GM10847 (cell line): ENCODE data around the gene CNTNAP5.

Source experiments
- POLR2A ChIP-seq: IDR thresholded peaks from 2 replicates; pipeline ENCODE4 v1.6.1; 2011; ENCODE audit not compliant: insufficient read length; ENCODE audit errors: extremely low read depth

The CNTNAP5 gene

DNA sequence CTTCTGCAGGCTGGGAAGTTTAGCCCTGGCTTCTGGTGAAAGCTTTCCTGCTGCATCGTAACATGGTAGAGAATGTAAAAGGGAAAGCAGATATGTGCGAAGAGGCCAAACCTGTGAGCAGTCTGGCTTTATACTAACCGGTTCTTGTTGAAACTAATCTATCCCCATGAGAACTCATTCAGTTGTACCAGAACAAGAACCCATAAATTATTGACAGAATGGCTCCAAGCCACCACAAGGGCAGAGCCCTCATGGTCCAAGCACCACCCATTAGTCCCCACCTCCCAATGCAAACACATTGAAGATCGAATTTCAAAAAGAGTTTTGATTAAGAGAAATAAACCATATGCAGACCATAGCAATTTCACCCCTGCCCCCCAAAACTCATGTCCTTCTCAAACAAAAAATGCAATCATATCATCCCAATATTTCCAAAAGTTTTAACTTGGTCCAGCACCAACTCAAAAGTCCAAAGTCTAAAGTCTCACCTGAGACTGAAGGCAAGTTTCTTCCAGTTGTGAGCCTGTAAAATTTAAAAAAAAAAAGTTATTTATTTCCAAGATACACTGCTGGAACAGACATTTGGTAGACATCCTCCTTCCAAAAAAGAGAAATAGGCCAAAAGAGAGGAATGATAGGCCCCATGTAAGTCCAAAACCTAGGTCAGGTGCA is 318.9 kb downstream of the CNTNAP5 start:
- TF ChIP-seq POLR2A = no peak

DNA sequence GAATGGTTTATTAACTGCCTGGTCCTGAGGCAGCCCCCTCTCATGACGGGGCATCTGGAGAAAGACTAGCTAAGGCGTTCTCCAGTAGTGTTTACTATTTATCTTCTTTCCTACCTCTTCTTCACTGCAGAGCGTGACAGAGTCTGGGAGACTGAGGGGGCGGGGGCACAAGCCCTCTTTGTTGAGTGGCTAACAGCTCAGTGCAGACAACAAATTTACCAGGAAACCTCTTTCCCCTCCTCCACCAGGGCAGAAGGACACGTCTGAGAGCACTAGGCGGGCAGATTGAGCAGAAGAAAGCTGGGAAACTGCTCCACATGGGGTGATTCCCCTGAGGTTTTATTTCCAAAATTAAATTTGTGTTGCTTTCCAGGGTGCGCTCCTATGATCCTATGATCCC is 322.1 kb downstream of the CNTNAP5 start:
- TF ChIP-seq POLR2A = no peak

DNA sequence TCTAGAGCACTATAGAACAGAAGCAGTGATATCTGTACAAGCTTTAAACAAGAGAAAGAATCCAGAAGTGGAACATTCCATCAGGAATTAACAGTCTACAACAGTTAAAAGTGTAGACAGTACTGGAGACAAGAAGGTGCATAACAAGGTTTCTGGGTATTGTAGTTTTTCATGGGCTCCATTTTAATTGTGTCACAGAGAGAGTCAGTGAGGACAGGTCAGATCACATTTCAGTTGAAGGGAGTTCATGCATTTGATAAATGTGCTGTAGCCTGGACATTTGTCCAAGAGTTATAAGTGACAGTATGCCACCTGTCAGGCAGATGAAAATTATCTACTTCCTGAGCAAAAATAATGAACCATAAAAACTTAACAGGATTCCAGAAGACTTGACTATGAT is 328.6 kb downstream of the CNTNAP5 start:
- no peak for TF ChIP-seq POLR2A

- no peak for TF ChIP-seq POLR2A
Observed at GRCh38 chr2:124354466-124354865, 329.4 kb downstream of the CNTNAP5 start.

DNA sequence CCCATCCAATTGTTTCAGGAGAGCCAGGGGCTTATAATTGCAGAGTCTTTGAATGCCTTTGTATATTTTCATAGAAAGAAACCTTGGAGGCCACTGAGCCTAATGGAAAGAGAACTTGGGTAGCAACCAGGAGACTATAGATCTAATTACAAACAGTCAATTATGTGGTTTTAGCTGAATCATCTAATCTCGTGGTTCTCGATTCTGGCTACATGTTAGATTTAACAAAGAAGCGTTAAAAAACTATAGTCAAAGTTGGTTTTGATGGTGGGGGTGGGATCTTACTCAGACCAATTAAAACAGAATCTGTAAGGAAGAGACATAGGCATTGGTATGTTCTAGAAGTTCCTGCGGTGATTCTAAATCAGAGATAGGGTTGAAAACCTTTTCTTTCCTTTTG is 344.1 kb downstream of the CNTNAP5 start:
- TF ChIP-seq POLR2A = no peak

GRCh38 chr2:124380221-124380749 is 355.2 kb downstream of the CNTNAP5 start:
- no peak for TF ChIP-seq POLR2A

DNA sequence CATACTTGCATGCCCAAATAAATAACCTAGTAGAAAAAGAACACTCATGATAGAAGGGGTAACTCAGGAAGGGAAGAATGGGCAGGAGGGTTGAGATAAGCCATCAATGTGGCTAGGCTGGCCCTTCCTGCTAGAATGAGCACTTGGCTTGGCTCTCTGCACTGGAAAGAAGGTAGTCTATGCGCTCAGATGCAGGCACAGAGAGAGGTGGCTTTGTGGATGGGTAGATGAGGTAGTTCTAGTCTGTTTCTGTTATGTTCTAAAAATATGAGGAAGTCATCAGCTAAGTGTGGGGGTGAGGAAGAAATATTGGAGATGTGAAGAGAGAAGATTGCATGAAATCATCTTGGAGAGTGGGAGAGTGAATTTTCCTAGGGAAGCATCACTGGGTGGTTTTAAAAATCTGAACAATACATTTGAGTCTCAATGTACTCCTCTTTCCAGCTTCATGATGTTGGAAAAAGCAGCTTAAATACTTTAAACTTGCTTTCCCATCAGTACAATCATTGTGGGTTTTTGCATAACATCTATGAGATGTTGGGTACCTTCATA is 357.1 kb downstream of the CNTNAP5 start:
- TF ChIP-seq POLR2A = no peak

DNA sequence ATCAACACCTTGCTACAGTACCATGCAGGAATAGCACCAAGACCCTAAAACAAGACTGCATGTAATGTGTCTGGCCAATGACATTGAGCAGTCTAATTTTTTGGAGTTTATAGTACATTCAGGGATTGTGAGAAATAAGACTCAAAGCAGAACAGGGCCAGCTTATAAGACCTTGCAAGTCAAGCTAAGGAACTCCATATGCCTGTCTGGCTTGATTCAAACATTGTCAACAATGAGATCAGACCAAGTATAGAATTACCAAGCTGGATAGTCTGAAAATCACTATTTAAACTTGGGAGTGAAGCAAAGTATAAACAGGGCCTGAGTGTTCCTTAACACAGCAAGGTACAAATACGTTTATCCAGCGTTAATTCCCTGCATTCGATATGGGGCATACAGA is 370.9 kb downstream of the CNTNAP5 start:
- no peak for TF ChIP-seq POLR2A

GRCh38 chr2:124402274-124402673 is 377.2 kb downstream of the CNTNAP5 start:
- TF ChIP-seq POLR2A = no peak

- TF ChIP-seq POLR2A = no peak
Observed at GRCh38 chr2:124424074-124424473, 399.0 kb downstream of the CNTNAP5 start.

DNA sequence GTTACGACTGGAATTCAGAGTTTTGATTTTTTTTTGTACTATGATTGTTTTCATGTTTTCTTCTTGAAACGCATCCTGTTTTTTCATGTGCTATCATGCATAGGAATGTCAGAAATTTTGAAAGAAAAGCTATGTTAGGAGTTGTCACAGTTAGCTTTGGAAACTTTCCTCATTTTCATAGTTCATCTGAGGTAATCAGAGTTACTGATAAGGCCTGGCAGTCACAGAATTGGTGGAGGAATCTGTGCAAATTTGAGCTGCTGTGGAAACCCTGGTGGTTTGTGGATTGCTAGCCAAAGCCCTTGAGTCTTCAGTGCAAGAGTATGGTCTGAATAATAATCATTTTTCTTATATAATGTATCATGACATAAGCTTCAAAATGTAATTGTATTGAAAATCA is 401.0 kb downstream of the CNTNAP5 start:
- no peak for TF ChIP-seq POLR2A

DNA sequence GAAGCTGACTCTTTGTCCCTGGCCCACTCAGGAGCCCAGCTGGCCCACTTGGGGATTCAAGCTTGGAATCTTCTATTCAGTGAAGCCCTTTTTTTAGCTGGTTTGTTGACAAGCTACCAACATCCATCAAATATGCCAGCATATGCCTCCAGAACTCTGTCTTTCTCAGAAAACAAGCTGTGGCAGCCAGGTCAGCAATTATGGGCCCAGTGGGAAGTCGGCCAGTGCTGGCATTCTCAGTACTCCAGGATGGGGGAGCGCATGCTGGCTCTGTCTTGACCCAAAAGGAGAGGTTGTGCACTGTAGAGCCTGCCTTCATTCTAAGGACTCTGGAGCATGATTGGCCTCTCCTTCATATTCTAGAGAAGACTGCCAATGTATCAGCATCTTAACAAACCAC is 401.5 kb downstream of the CNTNAP5 start:
- no peak for TF ChIP-seq POLR2A

DNA sequence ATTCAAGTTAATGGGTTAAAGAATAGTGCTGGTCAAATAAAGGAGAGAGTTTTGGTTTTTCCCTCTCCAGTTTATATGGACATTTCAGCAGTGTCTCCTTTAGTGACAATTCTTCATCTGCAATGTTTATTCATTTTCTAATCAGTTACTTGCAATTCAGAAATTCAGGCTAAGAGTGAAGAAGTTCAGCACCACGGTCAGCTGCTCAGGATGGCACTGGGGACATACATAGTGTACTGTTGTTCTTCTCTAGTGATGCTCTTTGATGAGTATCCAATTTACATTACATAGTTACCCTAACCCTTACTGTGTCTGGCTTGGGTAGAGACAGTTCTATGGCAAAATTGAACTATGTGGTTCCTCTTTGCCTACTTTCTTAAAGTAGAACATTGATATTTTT is 412.7 kb downstream of the CNTNAP5 start:
- TF ChIP-seq POLR2A = no peak

DNA sequence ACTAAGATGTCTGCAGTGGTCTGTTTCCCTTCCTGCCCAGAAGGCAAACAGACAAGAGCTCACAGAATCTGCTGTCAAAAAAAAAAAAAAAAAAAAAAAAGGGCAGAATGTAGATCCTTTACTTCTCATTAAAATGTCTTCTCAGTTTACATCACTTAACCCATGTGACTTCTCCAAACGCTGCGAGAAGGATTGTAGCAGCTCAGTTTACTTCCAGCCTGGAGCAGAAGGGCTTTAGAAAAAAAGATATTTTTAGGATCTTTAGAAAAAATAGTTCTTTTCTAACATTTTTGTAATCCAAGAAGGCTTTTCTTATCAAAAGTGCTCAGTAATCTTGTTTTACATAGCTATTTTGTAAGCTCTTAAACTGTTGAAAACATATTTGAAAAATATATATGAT is 425.4 kb downstream of the CNTNAP5 start:
- TF ChIP-seq POLR2A = no peak

DNA sequence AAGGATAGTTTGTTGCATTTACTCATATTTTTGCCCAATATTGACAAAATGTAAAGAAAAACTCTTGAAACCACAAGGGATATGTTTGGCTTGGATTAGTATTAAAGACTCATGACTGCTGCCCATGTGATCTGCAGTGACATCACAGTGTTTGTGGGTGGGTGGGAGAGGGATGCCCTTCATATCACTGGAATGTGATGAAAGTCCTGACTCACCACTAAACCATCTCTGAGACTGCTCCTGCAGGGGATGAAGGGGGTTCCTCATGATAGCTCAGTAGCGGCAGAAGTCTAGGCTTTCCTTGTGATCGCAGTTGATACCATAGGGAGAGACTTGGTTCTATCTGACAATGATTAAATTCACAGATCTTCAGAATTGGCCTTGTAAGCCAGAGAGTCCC is 451.2 kb downstream of the CNTNAP5 start:
- TF ChIP-seq POLR2A = no peak

- no peak for TF ChIP-seq POLR2A
Observed at GRCh38 chr2:124478761-124479160, 453.7 kb downstream of the CNTNAP5 start.

DNA sequence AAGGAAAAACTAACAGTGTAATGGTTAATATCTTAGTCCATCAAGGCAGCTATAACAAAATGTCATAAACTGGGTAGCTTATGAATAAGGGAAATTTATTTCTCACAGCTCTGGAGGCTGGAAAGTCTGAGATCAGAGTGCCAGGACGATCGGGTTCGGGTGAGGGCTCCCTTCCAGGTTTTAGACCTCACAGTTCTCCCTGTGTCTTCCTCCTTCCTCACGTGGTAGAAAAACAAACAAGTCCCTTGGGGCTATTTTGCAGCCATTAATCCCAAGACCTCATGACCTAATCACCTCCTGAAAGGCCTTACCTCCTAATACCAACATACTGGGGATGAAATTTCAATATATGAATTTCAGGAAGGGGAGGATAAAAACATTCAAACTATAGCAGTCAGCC is 455.9 kb downstream of the CNTNAP5 start:
- TF ChIP-seq POLR2A = no peak

DNA sequence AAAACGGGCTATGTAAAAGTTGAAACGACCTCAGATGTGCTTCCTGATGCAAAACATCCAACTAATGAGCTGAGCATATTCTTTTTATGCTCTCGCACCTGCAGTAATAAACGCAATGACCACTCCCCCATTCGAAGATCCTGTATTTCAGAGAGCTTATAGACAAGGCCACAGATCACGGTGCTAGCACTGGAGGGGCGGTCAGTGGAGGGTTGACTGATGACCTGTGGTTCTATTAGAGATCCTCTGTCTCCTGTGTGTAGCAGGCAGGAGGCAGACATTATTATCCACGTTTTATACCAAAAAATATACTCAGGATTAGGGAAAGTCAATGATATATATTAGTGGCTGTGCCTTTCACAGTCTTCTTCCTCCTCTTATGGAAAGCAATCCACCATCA is 457.0 kb downstream of the CNTNAP5 start:
- no peak for TF ChIP-seq POLR2A

GRCh38 chr2:124482551-124482950 is 457.5 kb downstream of the CNTNAP5 start:
- no peak for TF ChIP-seq POLR2A
